ENCODE results near the gene WNT4.

The WNT4 gene

GRCh38 chr1:22143065-22144033 lies at the start of gene WNT4:
TSS of gene WNT4 (minus strand) at chr1:22143097. CDS start at chr1:22142922, 175 bp downstream.
- DNase-seq (ENCODE audit: low spot score): peak; percentile 94

- DNase-seq (ENCODE audit: low spot score): no peak
Measured at GRCh38 chr1:22190731-22191130, 47.8 kb upstream of the WNT4 start.

GRCh38 chr1:22190251-22190650 lies 47.4 kb upstream of the WNT4 start:
- no peak for DNase-seq (ENCODE audit: low spot score)

GRCh38 chr1:22189619-22190018 lies 46.7 kb upstream of the WNT4 start:
- DNase-seq (ENCODE audit: low spot score): no peak

GRCh38 chr1:22188914-22189313 lies 46.0 kb upstream of the WNT4 start:
- no peak for DNase-seq (ENCODE audit: low spot score)

- no peak for DNase-seq (ENCODE audit: low spot score)
Measured at GRCh38 chr1:22188436-22188835, 45.5 kb upstream of the WNT4 start.

GRCh38 chr1:22186311-22186710 lies 43.4 kb upstream of the WNT4 start:
- no peak for DNase-seq (ENCODE audit: low spot score)

- peak; percentile 72 for DNase-seq (ENCODE audit: low spot score)
Measured at GRCh38 chr1:22184892-22185612, 42.2 kb upstream of the WNT4 start.

- no peak for DNase-seq (ENCODE audit: low spot score)
Measured at GRCh38 chr1:22184454-22184853, 41.6 kb upstream of the WNT4 start.

- no peak for DNase-seq (ENCODE audit: low spot score)
Measured at GRCh38 chr1:22182715-22183114, 39.8 kb upstream of the WNT4 start.

GRCh38 chr1:22179197-22179803 lies 36.4 kb upstream of the WNT4 start:
- no peak for DNase-seq (ENCODE audit: low spot score)

GRCh38 chr1:22177354-22178003 lies 34.6 kb upstream of the WNT4 start:
- DNase-seq (ENCODE audit: low spot score): no peak

GRCh38 chr1:22176258-22176657 lies 33.4 kb upstream of the WNT4 start:
- no peak for DNase-seq (ENCODE audit: low spot score)

- no peak for DNase-seq (ENCODE audit: low spot score)
Measured at GRCh38 chr1:22174446-22175220, 31.7 kb upstream of the WNT4 start.

GRCh38 chr1:22171951-22172715 lies 29.2 kb upstream of the WNT4 start:
- peak; percentile 60 for DNase-seq (ENCODE audit: low spot score)

- DNase-seq (ENCODE audit: low spot score): peak; percentile 55
Measured at GRCh38 chr1:22169816-22170215, 26.9 kb upstream of the WNT4 start.

GRCh38 chr1:22168412-22168973 lies 25.6 kb upstream of the WNT4 start:
- no peak for DNase-seq (ENCODE audit: low spot score)

GRCh38 chr1:22166439-22166838 lies 23.5 kb upstream of the WNT4 start:
- no peak for DNase-seq (ENCODE audit: low spot score)

GRCh38 chr1:22164841-22165808 lies 22.2 kb upstream of the WNT4 start:
- DNase-seq (ENCODE audit: low spot score): no peak

Data from iPS-NIHi11 (cell line).